IMR-90 (cell line): ENCODE results near the gene CLEC16A. TPM values are rescaled to one million over a fixed set of nuclear protein-coding genes. Genes with fewer than 3 reads are reported as not detected.
A peak's percentile ranks its signal among the peaks of the same experiment; 100 is the strongest.

Source experiments
- ATAC-seq: fragments of 200-7000 bp; cut with Tn5 transposase; 2 replicates; pipeline ENCODE4 v1.9.1; 2020; ENCODE audit warnings: low read depth, mild to moderate bottlenecking, moderate library complexity
- BruUV-seq: library from RNA; stranded (reverse); fragments of 400-500 nt; replicated peaks from 2 replicates; lab custom pipeline; 2021; lab: Mats Ljungman, UMichigan
- CTCF ChIA-PET: fragments of 300-600 bp; formaldehyde crosslinking; extraction: SDS; loops from one replicate; lab custom pipeline; 2021; ENCODE audit warnings: antibody characterized with exemption; lab: Yijun Ruan, JAX
- POLR2A ChIA-PET: fragments of 300-600 bp; sonication (Branson Sonifier 250); formaldehyde crosslinking; loops from one replicate; lab custom pipeline; 2022; ENCODE audit warnings: antibody characterized with exemption; ENCODE audit not compliant: unreplicated experiment; lab: Charles Lee
- DNase-seq: peaks from one replicate; pipeline ENCODE4 v3.0.0; 2013
- H2AFZ ChIP-seq: replicated peaks from 2 replicates; pipeline ENCODE3; 2013; ENCODE audit warnings: low read length, mild to moderate bottlenecking; ENCODE audit not compliant: poor library complexity
- H2AK5ac ChIP-seq: 2 replicates; pipeline ENCODE4 v1.6.1; 2013; ENCODE audit warnings: low read depth, low read length, inconsistent platforms
- H2AK9ac ChIP-seq: replicated peaks from 2 replicates; pipeline ENCODE3; 2013; ENCODE audit warnings: mild to moderate bottlenecking, low read depth, low read length, moderate library complexity; ENCODE audit not compliant: poor library complexity
- H2BK120ac ChIP-seq: 2 replicates; pipeline ENCODE4 v1.6.1; 2013; ENCODE audit warnings: low read depth, low read length, inconsistent platforms
- H2BK15ac ChIP-seq: 3 replicates; pipeline ENCODE4 v1.6.1; 2013; ENCODE audit warnings: low read depth, low read length, inconsistent platforms
- H2BK20ac ChIP-seq: 2 replicates; pipeline ENCODE4 v1.6.1; 2013; ENCODE audit warnings: low read depth, mild to moderate bottlenecking, inconsistent platforms, low read length, moderate library complexity
- H2BK5ac ChIP-seq: 2 replicates; pipeline ENCODE4 v1.6.1; 2013; ENCODE audit warnings: mild to moderate bottlenecking, low read depth, low read length, inconsistent platforms; ENCODE audit not compliant: poor library complexity, severe bottlenecking
- H3K14ac ChIP-seq: replicated peaks from 2 replicates; pipeline ENCODE4 v1.6.1; 2013; ENCODE audit warnings: low read depth, low read length, inconsistent platforms
- H3K18ac ChIP-seq: 2 replicates; pipeline ENCODE4 v1.6.1; 2013; ENCODE audit warnings: low read depth, low read length, control low read depth
- H3K23ac ChIP-seq: 2 replicates; pipeline ENCODE4 v1.6.1; 2013; ENCODE audit warnings: low read depth, low read length, inconsistent platforms
- H3K27ac ChIP-seq: 2 replicates; pipeline ENCODE4 v1.5.1; 2013; ENCODE audit warnings: mild to moderate bottlenecking, control low read depth, low read length; ENCODE audit not compliant: insufficient read depth
- H3K27me3 ChIP-seq: 2 replicates; pipeline ENCODE4 v1.6.1; 2013; ENCODE audit warnings: low read length; ENCODE audit not compliant: control insufficient read depth, insufficient read depth
- H3K36me3 ChIP-seq: 2 replicates; pipeline ENCODE4 v1.6.1; 2013; ENCODE audit warnings: low read length, mixed read lengths; ENCODE audit not compliant: control insufficient read depth, insufficient read depth
- H3K4ac ChIP-seq: 2 replicates; pipeline ENCODE4 v1.6.1; 2013; ENCODE audit warnings: low read depth, low read length, inconsistent platforms
- H3K4me1 ChIP-seq: 2 replicates; pipeline ENCODE4 v1.6.1; 2013; ENCODE audit warnings: low read length, mixed read lengths; ENCODE audit not compliant: control insufficient read depth, insufficient read depth
- H3K4me2 ChIP-seq: 2 replicates; pipeline ENCODE4 v1.6.1; 2013; ENCODE audit warnings: low read depth, mild to moderate bottlenecking, control low read depth, low read length, moderate library complexity
- H3K4me3 ChIP-seq: 2 replicates; pipeline ENCODE4 v1.5.1; 2013; ENCODE audit warnings: low read depth, mild to moderate bottlenecking, control low read depth, low read length, moderate library complexity; ENCODE audit not compliant: insufficient read depth
- H3K56ac ChIP-seq: 2 replicates; pipeline ENCODE4 v1.6.1; 2013; ENCODE audit warnings: low read length, inconsistent platforms; ENCODE audit not compliant: insufficient read depth; ENCODE audit errors: extremely low read depth
- H3K79me1 ChIP-seq, 2 experiments: 2 replicates each; pipeline ENCODE4 v1.6.1; 2013; ENCODE audit warnings: low read length in 2 of 2, inconsistent platforms in 1 of 2, low read depth in 1 of 2
- H3K9ac ChIP-seq: 2 replicates; pipeline ENCODE4 v1.6.1; 2013; ENCODE audit warnings: low read depth, low read length, control low read depth
- H3K9me1 ChIP-seq: 2 replicates; pipeline ENCODE4 v1.6.1; 2013; ENCODE audit warnings: low read length, inconsistent platforms; ENCODE audit not compliant: insufficient read depth
- H3K9me3 ChIP-seq: 2 replicates; pipeline ENCODE4 v1.6.1; 2013; ENCODE audit warnings: low read length; ENCODE audit not compliant: control insufficient read depth, insufficient read depth
- H4K20me1 ChIP-seq: 2 replicates; pipeline ENCODE4 v1.6.1; 2013; ENCODE audit warnings: low read length, inconsistent platforms; ENCODE audit not compliant: insufficient read depth
- H4K5ac ChIP-seq: 2 replicates; pipeline ENCODE4 v1.6.1; 2013; ENCODE audit warnings: mild to moderate bottlenecking, low read depth, low read length, control low read depth
- H4K8ac ChIP-seq, 2 experiments: 2 replicates each; pipeline ENCODE4 v1.6.1; 2013; ENCODE audit warnings: low read depth in 2 of 2, low read length in 2 of 2, control low read depth in 1 of 2, inconsistent platforms in 1 of 2
- H4K91ac ChIP-seq: 2 replicates; pipeline ENCODE4 v1.6.1; 2013; ENCODE audit warnings: low read depth, low read length, inconsistent platforms; ENCODE audit not compliant: insufficient read depth
- BHLHE40 ChIP-seq: fragments of 150-350 bp; IDR thresholded peaks from 2 replicates; pipeline ENCODE4 v1.6.1; 2016; ENCODE audit warnings: mild to moderate bottlenecking, low read depth, low read length
- CEBPB ChIP-seq: IDR thresholded peaks from 2 replicates; pipeline ENCODE4 v1.6.1; 2012; ENCODE audit warnings: low read depth, low read length, improper control_type of control experiment
- CHD1 ChIP-seq: IDR thresholded peaks from 2 replicates; pipeline ENCODE4 v1.6.1; 2012; ENCODE audit warnings: low read depth, low read length, improper control_type of control experiment
- CTCF ChIP-seq: conservative IDR thresholded peaks from 2 replicates; pipeline ENCODE4 v1.5.1; 2012; ENCODE audit warnings: mild to moderate bottlenecking, low read depth, low read length, improper control_type of control experiment
- ELK1 ChIP-seq: fragments of 150-350 bp; IDR thresholded peaks from 2 replicates; pipeline ENCODE4 v1.6.1; 2016; ENCODE audit warnings: low read depth, mild to moderate bottlenecking, low read length, moderate library complexity, borderline replicate concordance
- FOS ChIP-seq: fragments of 150-350 bp; IDR thresholded peaks from 2 replicates; pipeline ENCODE4 v1.6.1; 2016; ENCODE audit warnings: low read depth, low read length
- MAFK ChIP-seq: IDR thresholded peaks from 2 replicates; pipeline ENCODE4 v1.6.1; 2012; ENCODE audit warnings: low read depth, low read length, improper control_type of control experiment
- MAZ ChIP-seq: IDR thresholded peaks from 2 replicates; pipeline ENCODE4 v1.6.1; 2012; ENCODE audit warnings: low read depth, mild to moderate bottlenecking, low read length, improper control_type of control experiment, moderate library complexity, borderline replicate concordance
- MXI1 ChIP-seq: IDR thresholded peaks from 2 replicates; pipeline ENCODE4 v1.6.1; 2012; ENCODE audit warnings: low read depth, mild to moderate bottlenecking, low read length, moderate library complexity, borderline replicate concordance
- NFE2L2 ChIP-seq: fragments of 150-350 bp; IDR thresholded peaks from 2 replicates; pipeline ENCODE4 v1.6.1; 2016; ENCODE audit warnings: low read depth, mild to moderate bottlenecking, low read length
- POLR2A ChIP-seq: IDR thresholded peaks from 2 replicates; pipeline ENCODE4 v1.6.1; 2012; ENCODE audit warnings: mild to moderate bottlenecking, low read depth, low read length
- RCOR1 ChIP-seq: IDR thresholded peaks from 2 replicates; pipeline ENCODE4 v1.6.1; 2012; ENCODE audit warnings: mild to moderate bottlenecking, low read length, improper control_type of control experiment; ENCODE audit not compliant: insufficient replicate concordance
- RFX5 ChIP-seq: IDR thresholded peaks from 2 replicates; pipeline ENCODE4 v1.8.0; 2012; ENCODE audit warnings: low read depth, mild to moderate bottlenecking, low read length, moderate library complexity
- SMC3 ChIP-seq: fragments of 150-350 bp; IDR thresholded peaks from 2 replicates; pipeline ENCODE4 v1.6.1; 2016; ENCODE audit warnings: low read depth, mild to moderate bottlenecking, antibody characterized with exemption, low read length, moderate library complexity
- USF2 ChIP-seq: fragments of 150-350 bp; IDR thresholded peaks from 2 replicates; pipeline ENCODE4 v1.6.1; 2017; ENCODE audit warnings: mild to moderate bottlenecking, antibody characterized with exemption, low read length, low read depth
- WGBS, 2 experiments: methylation state at CpG; one replicate each; pipeline versions ENCODE4 v1.1.5 to v1.1.7; 2013; ENCODE audit warnings: missing lambda C conversion rate in 2 of 2; ENCODE audit not compliant: insufficient read length in 1 of 2; ENCODE audit errors: extremely low coverage in 2 of 2; 5-methylcytosine and 5-hydroxymethylcytosine counted together
- dilution Hi-C: fragments of 300-500 bp; cut with HindIII; formaldehyde crosslinking; loops from one replicate; pipeline ENCODE4 v1.14.3; 2018; ENCODE audit warnings: low sequenced_read_pairs; ENCODE audit not compliant: unreplicated experiment
- in situ Hi-C: fragments of 300-500 bp; cut with MboI; formaldehyde crosslinking; loops from 3 replicates; pipeline ENCODE4 v1.14.3; 2019; ENCODE audit warnings: low sequenced_read_pairs, inconsistent platforms, mixed read lengths
- intact Hi-C: fragments of 100-400 bp; cut with micrococcal nuclease; formaldehyde crosslinking; loops from 2 replicates; pipeline ENCODE4 v1.10.0; 2022
- polyA plus RNA-seq, 3 experiments: library from polyadenylated mRNA; depleted of rRNA; stranded (reverse); fragments of >200 nt; gene quantifications; 2 replicates each; pipeline ENCODE4 v1.2.3, GENCODE V29; 2012; ENCODE audit warnings: low replicate concordance in 1 of 3
- total RNA-seq: library from RNA; depleted of rRNA; stranded (reverse); fragments of >200 nt; gene quantifications from 2 replicates; pipeline ENCODE4 v1.2.3, GENCODE V29; 2012

The CLEC16A gene
- total and polyA plus RNA-seq, 2 of the 4 experiments (the other 2 are of a cell fraction), result 15.9 to 16.5 TPM

- Histone ChIP-seq H4K91ac (peak overlapping the region; percentile 10; the same call in 1 of the 2 replicates), H4K20me1 (no peaks in the 10 kb centered on the region), H3K9ac (no peak overlapping the region), H3K4me1 (peaks cover 10% of the 10 kb centered on the region), H4K8ac (no peak overlapping the region), H3K9me1 (peaks cover 28% of the 10 kb centered on the region), H3K4me3 (no peak overlapping the region), H3K79me1 (0 out of 4 replicates have a peak, but pooled peaks cover 0 to 4% of the 10 kb centered on the region in 2 experiments), H3K27me3 (no peaks in the 10 kb centered on the region), H3K23ac (no peak overlapping the region), H3K18ac (no peak overlapping the region; the same call in 1 of the 2 replicates), H2AK9ac (no peak overlapping the region), H3K9me3 (no peaks in the 10 kb centered on the region), H2AK5ac (peak overlapping the region; percentile 56), H2BK20ac (peak overlapping the region; percentile 38; the same call in 1 of the 2 replicates), H2BK15ac (no peak overlapping the region), H4K5ac (no peak overlapping the region), H2AFZ (no peak overlapping the region), H3K14ac (0 out of 2 replicates have a peak overlapping the region, but pooled peaks have one; percentile 22), H3K36me3 (peaks cover 29% of the 10 kb centered on the region), H3K4me2 (no peak overlapping the region), H3K27ac (no peak overlapping the region), H3K4ac (0 out of 2 replicates have a peak overlapping the region, but pooled peaks have one; percentile 5), H2BK5ac (no peak overlapping the region), H3K56ac (no peak overlapping the region), H2BK120ac (no peak overlapping the region)
- dilution Hi-C loops (no loop called here), in situ Hi-C loops (no loop called here), intact Hi-C loops (no loop called here)
- POLR2A ChIA-PET, result no interaction called here
- ATAC-seq (no peak), DNase-seq (no peak)
- 100% methylated on average over 1 of the region's 7 CpGs; no CpG with 5 or more reads in 1 of the 2 experiments for WGBS, 2 experiments
- no TSS peak for BruUV-seq
- TF ChIP-seq FOS (no peak), MAFK (no peak), RCOR1 (no peak), MAZ (no peak), BHLHE40 (no peak), NFE2L2 (no peak), MXI1 (no peak), POLR2A (no peak), RFX5 (no peak), SMC3 (no peak), CEBPB (no peak), USF2 (no peak), ELK1 (no peak), CHD1 (no peak), CTCF (no peak)
- CTCF ChIA-PET, result no interaction called here
Measured at GRCh38 chr16:11060842-11061241, 116.5 kb downstream of the CLEC16A start.
